ENCODE results near the gene C12orf76. TPM values are rescaled to one million over a fixed set of nuclear protein-coding genes. Genes with fewer than 3 reads are reported as not detected.
A peak's percentile ranks its signal among the peaks of the same experiment; 100 is the strongest.
"Not testable (repeated sequence)": the region's sequence is repeated elsewhere in the genome, so short reads cannot be mapped to it uniquely, and the experiment has no call there.

The C12orf76 gene
- total and polyA plus RNA-seq, 4 experiments from 2014 or later: 16.4 to 33.5 (median 22.0) TPM

GRCh38 chr12:110008681-110009398 is 39.5 kb downstream of the C12orf76 start:
- H3K4me1 Mint-ChIP-seq: peaks cover 55 to 90% (median 71%) of the 10 kb centered on the region in 4 donors
- H3K27ac Mint-ChIP-seq: peak overlapping the region in 6 of 7 donors; percentile 44 to 94 (median 78)
- H3K36me3 ChIP-seq (ENCODE audit: insufficient read depth, low read length): peaks cover 13% of the 10 kb centered on the region
- H3K9me3 Mint-ChIP-seq; DNase-seq; H3K27ac ChIP-seq (ENCODE audit: low read depth, low read length); H3K27me3 Mint-ChIP-seq; H3K9me3 ChIP-seq (ENCODE audit: control insufficient read depth in 1 of 2, low read length in 2 of 2); H3K27me3 ChIP-seq (ENCODE audit: insufficient read depth, low read length); intact Hi-C loops (cut with micrococcal nuclease); CTCF ChIA-PET (ENCODE audit: partially characterized antibody); H3K4me3 ChIP-seq (ENCODE audit: low read length in 2 of 2); POLR2A ChIA-PET (ENCODE audit: partially characterized antibody): not testable (repeated sequence)
- peak overlapping the region in 7 of 8 donors; percentile 47 to 78 (median 65) for H3K4me3 Mint-ChIP-seq
- H3K36me3 Mint-ChIP-seq: peaks cover 14 to 30% of the 10 kb centered on the region in 2 donors
- H3K4me1 ChIP-seq (ENCODE audit: insufficient read depth, low read length): peaks cover 87% of the 10 kb centered on the region

GRCh38 chr12:110007881-110008280 is 40.4 kb downstream of the C12orf76 start:
- Histone ChIP-seq H3K4me1 (ENCODE audit: insufficient read depth, low read length) (peaks cover 95% of the 10 kb centered on the region), H3K9me3 (ENCODE audit: control insufficient read depth in 1 of 2, low read length in 2 of 2) (no peaks in the 10 kb centered on the region), H3K27me3 (ENCODE audit: insufficient read depth, low read length) (no peaks in the 10 kb centered on the region), H3K4me3 (ENCODE audit: low read length in 2 of 2) (no peak overlapping the region), H3K27ac (ENCODE audit: low read depth, low read length) (no peak overlapping the region), H3K36me3 (ENCODE audit: insufficient read depth, low read length) (peaks cover 7% of the 10 kb centered on the region)
- peak overlapping the region; percentile 11 to 78 (median 65) for H3K4me3 Mint-ChIP-seq
- ChIA-PET POLR2A (ENCODE audit: partially characterized antibody) (no interaction called here), CTCF (ENCODE audit: partially characterized antibody) (no interaction called here)
- H3K27ac Mint-ChIP-seq: peak overlapping the region in 5 of 7 donors; percentile 4 to 31 (median 13)
- intact Hi-C loops (cut with micrococcal nuclease): no loop called here
- no peak for DNase-seq
- H3K36me3 Mint-ChIP-seq: peaks cover 15 to 27% of the 10 kb centered on the region in 2 donors
- no peaks in the 10 kb centered on the region for H3K9me3 Mint-ChIP-seq
- peaks cover 60 to 98% (median 77%) of the 10 kb centered on the region in 4 donors for H3K4me1 Mint-ChIP-seq
- no peaks in the 10 kb centered on the region for H3K27me3 Mint-ChIP-seq

GRCh38 chr12:110006115-110006514 is 42.2 kb downstream of the C12orf76 start:
- no peaks in the 10 kb centered on the region for H3K9me3 Mint-ChIP-seq
- no peaks in the 10 kb centered on the region for H3K27me3 ChIP-seq (ENCODE audit: insufficient read depth, low read length)
- no peak overlapping the region for H3K27ac ChIP-seq (ENCODE audit: low read depth, low read length)
- CTCF ChIA-PET (ENCODE audit: partially characterized antibody): no interaction called here
- POLR2A ChIA-PET (ENCODE audit: partially characterized antibody): interaction anchor here (1.2 kb wide), 1 partner anchor 26 kb away, joined by 3 read pairs; no protein-coding TSS in a partner anchor
- H3K27me3 Mint-ChIP-seq: no peaks in the 10 kb centered on the region
- H3K4me3 ChIP-seq (ENCODE audit: low read length in 2 of 2): no peak overlapping the region
- H3K9me3 ChIP-seq (ENCODE audit: control insufficient read depth in 1 of 2, low read length in 2 of 2): no peaks in the 10 kb centered on the region
- H3K36me3 Mint-ChIP-seq: peaks cover 7 to 15% of the 10 kb centered on the region in 2 donors
- intact Hi-C loops (cut with micrococcal nuclease): no loop called here
- H3K36me3 ChIP-seq (ENCODE audit: insufficient read depth, low read length): no peaks in the 10 kb centered on the region
- no peak for DNase-seq
- H3K4me3 Mint-ChIP-seq: peak overlapping the region in 4 of 8 donors; percentile 57 to 81 (median 74)
- peak overlapping the region in 5 of 7 donors; percentile 15 to 94 (median 80) for H3K27ac Mint-ChIP-seq
- peaks cover 51 to 98% (median 74%) of the 10 kb centered on the region in 4 donors for H3K4me1 Mint-ChIP-seq
- peaks cover 95% of the 10 kb centered on the region for H3K4me1 ChIP-seq (ENCODE audit: insufficient read depth, low read length)

GRCh38 chr12:110005319-110005973 is 42.9 kb downstream of the C12orf76 start:
- Histone ChIP-seq H3K27me3 (ENCODE audit: insufficient read depth, low read length) (no peaks in the 10 kb centered on the region), H3K27ac (ENCODE audit: low read depth, low read length) (peak overlapping the region; percentile 50), H3K4me3 (ENCODE audit: low read length in 2 of 2) (peak overlapping the region; percentile 4 to 34), H3K9me3 (ENCODE audit: control insufficient read depth in 1 of 2, low read length in 2 of 2) (no peaks in the 10 kb centered on the region), H3K4me1 (ENCODE audit: insufficient read depth, low read length) (peaks cover 95% of the 10 kb centered on the region), H3K36me3 (ENCODE audit: insufficient read depth, low read length) (no peaks in the 10 kb centered on the region)
- ChIA-PET CTCF (ENCODE audit: partially characterized antibody) (no interaction called here), POLR2A (ENCODE audit: partially characterized antibody) (interaction anchor here (1.2 to 2.8 kb wide), 3 partner anchors 10 to 497 kb away, joined by 3 to 18 read pairs (median 6); partner anchors contain the start of genes GIT2, RAD9B and VPS29)
- no peaks in the 10 kb centered on the region for H3K27me3 Mint-ChIP-seq
- H3K9me3 Mint-ChIP-seq: no peaks in the 10 kb centered on the region
- peaks cover 7 to 17% of the 10 kb centered on the region in 2 donors for H3K36me3 Mint-ChIP-seq
- H3K4me3 Mint-ChIP-seq: peak overlapping the region; percentile 57 to 81 (median 78)
- peaks cover 50 to 98% (median 72%) of the 10 kb centered on the region in 4 donors for H3K4me1 Mint-ChIP-seq
- intact Hi-C loops (cut with micrococcal nuclease): no loop called here
- peak overlapping the region; percentile 72 to 94 (median 88) for H3K27ac Mint-ChIP-seq
- DNase-seq: peak in 3 of 5 donors; percentile 21 to 71 (median 32)

- Mint-ChIP-seq H3K36me3 (peaks cover 7 to 22% of the 10 kb centered on the region in 2 donors), H3K27ac (peak overlapping the region; percentile 32 to 94 (median 86)), H3K27me3 (no peaks in the 10 kb centered on the region), H3K9me3 (no peaks in the 10 kb centered on the region), H3K4me1 (peaks cover 49 to 92% (median 69%) of the 10 kb centered on the region in 4 donors), H3K4me3 (peak overlapping the region in 7 of 8 donors; percentile 4 to 81 (median 72))
- no peak overlapping the region for H3K4me3 ChIP-seq (ENCODE audit: low read length in 2 of 2)
- ChIA-PET POLR2A (ENCODE audit: partially characterized antibody) (interaction anchor here (0.7 to 2.8 kb wide), 5 partner anchors 9 to 497 kb away, joined by 3 to 18 read pairs (median 3); partner anchors contain the start of genes GIT2, RAD9B and VPS29), CTCF (ENCODE audit: partially characterized antibody) (interaction anchor here (0.7 to 1.3 kb wide), 2 partner anchors 9 to 10 kb away, joined by 3 to 4 read pairs; no protein-coding TSS in a partner anchor)
- H3K36me3 ChIP-seq (ENCODE audit: insufficient read depth, low read length): no peaks in the 10 kb centered on the region
- peaks cover 91% of the 10 kb centered on the region for H3K4me1 ChIP-seq (ENCODE audit: insufficient read depth, low read length)
- H3K27ac ChIP-seq (ENCODE audit: low read depth, low read length): peak overlapping the region; percentile 50
- no peaks in the 10 kb centered on the region for H3K27me3 ChIP-seq (ENCODE audit: insufficient read depth, low read length)
- intact Hi-C loops (cut with micrococcal nuclease): no loop called here
- DNase-seq: peak in 2 of 5 donors; percentile 10 to 42
- no peaks in the 10 kb centered on the region for H3K9me3 ChIP-seq (ENCODE audit: control insufficient read depth in 1 of 2, low read length in 2 of 2)
Observed at GRCh38 chr12:110004598-110004997, 43.7 kb downstream of the C12orf76 start.

GRCh38 chr12:110002676-110003515 is 45.4 kb downstream of the C12orf76 start:
- Histone ChIP-seq H3K4me3 (ENCODE audit: low read length in 2 of 2) (no peak overlapping the region), H3K27ac (ENCODE audit: low read depth, low read length) (peak overlapping the region; percentile 26), H3K36me3 (ENCODE audit: insufficient read depth, low read length) (no peaks in the 10 kb centered on the region), H3K27me3 (ENCODE audit: insufficient read depth, low read length) (no peaks in the 10 kb centered on the region), H3K4me1 (ENCODE audit: insufficient read depth, low read length) (peaks cover 85% of the 10 kb centered on the region), H3K9me3 (ENCODE audit: control insufficient read depth in 1 of 2, low read length in 2 of 2) (no peaks in the 10 kb centered on the region)
- intact Hi-C loops (cut with micrococcal nuclease): no loop called here
- H3K4me3 Mint-ChIP-seq: peak overlapping the region; percentile 30 to 100 (median 65)
- peaks cover 49 to 87% (median 68%) of the 10 kb centered on the region in 4 donors for H3K4me1 Mint-ChIP-seq
- H3K27me3 Mint-ChIP-seq: no peaks in the 10 kb centered on the region
- H3K36me3 Mint-ChIP-seq: peaks cover 6 to 21% of the 10 kb centered on the region in 2 donors
- no peak for DNase-seq
- POLR2A ChIA-PET (ENCODE audit: partially characterized antibody): interaction anchor here (2.8 kb wide), 1 partner anchor 8 kb away, joined by 18 read pairs; the partner anchor contains the start of gene GIT2
- CTCF ChIA-PET (ENCODE audit: partially characterized antibody): interaction anchor here (1.0 to 2.1 kb wide), 3 partner anchors 10 to 428 kb away, joined by 3 to 11 read pairs (median 4); no protein-coding TSS in a partner anchor
- H3K9me3 Mint-ChIP-seq: no peaks in the 10 kb centered on the region
- H3K27ac Mint-ChIP-seq: peak overlapping the region; percentile 79 to 94 (median 82)

Measured in CD4-positive, alpha-beta memory T cell (primary cell).